IPS-NIHi11 (cell line): ENCODE data around the gene MPG.
"Not testable (repeated sequence)": the region's sequence is repeated elsewhere in the genome, so short reads cannot be mapped to it uniquely, and the experiment has no call there.

Source experiments
- DNase-seq: peaks from one replicate; pipeline ENCODE4 v3.0.0; 2012; ENCODE audit warnings: mixed read lengths, low spot score

The MPG gene

GRCh38 chr16:77807-78443, at the start of gene MPG:
MPG (plus strand) TSS chr16:78225; CDS start chr16:78310, 85 bp downstream.
- peak; percentile 98 for DNase-seq

- DNase-seq, result not testable (repeated sequence)
These were observed 47.4 kb upstream of the MPG start for GRCh38 chr16:30627-31026.

GRCh38 chr16:33154-33876, 44.7 kb upstream of the MPG start:
- not testable (repeated sequence) for DNase-seq

DNA sequence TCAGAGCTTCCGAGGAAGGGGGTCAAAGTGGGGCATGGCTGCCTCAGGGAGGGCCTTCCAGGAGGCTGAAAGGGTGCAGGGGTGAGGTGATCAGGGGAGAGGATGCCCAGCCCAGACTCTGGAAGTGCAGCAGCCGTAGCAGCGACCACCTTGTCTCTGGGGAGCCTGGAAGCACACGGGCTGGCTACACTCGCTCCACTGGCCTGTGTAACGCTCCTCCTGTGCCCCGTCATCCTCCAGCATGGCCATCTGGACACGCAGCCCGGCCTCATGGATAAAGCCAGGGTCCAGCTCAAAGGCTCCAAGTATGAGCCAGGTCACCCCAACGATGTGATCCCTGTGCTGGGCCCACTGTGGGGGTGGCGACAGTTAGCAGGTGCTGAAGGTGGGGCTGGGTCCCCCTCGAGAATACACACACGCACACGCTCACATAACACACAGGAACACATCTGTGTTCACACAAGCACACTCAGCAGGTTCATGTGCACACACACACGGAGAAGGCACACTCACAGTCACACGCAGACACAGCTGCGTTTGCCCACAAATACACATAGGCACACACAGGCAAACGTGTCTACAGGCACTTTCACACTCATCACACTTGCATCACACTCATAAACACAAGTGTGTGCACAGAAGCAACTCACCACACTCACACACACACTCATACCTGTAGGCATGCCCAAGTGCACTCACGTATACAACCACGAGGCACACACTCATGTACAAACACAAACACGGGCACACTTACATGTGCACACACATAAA, 44.0 kb upstream of the MPG start:
- DNase-seq, result no peak

DNA sequence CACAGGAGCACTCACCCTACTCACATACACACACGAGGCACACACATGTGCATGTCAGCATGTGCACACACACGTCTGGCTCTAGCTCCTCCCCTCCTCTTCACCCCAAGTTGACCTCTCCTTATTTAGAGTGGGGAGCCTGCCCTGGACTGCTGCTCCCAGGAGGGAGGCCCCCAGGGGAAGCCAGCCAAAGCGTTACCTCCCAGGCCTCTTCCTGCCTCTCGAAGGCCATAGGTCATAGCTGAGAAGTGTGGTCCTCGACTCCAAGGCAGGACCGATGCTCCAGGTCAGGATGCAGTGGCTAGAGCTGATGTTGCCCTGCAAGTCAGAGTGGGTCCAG, 43.4 kb upstream of the MPG start:
- no peak for DNase-seq

- DNase-seq, result no peak
These were observed 42.9 kb upstream of the MPG start for GRCh38 chr16:35011-35677.

- no peak for DNase-seq
These were observed 42.2 kb upstream of the MPG start for GRCh38 chr16:35678-36305.

- DNase-seq, result no peak
These were observed 41.6 kb upstream of the MPG start for GRCh38 chr16:36336-36984.

GRCh38 chr16:37511-37910, 40.5 kb upstream of the MPG start:
- DNase-seq, result no peak

DNA sequence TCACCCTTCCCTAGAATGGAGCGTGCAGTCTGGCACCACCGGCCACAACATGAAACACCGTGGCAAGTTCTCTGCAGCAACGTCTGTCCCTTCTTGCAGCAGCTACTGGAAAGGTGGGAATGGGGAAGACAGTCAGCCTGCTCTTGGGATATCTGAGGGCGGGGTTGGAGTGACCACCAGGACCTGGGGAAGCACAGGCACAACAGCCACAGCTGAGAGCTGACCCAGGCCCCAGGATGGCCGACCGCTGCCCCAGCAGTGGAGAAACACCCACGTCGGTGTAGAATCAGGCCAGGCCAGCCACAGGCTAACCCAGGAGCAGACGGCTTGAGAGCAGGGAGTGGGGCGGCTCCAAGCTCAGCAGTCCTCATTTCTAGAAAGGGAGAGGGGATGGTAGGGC, 39.8 kb upstream of the MPG start:
- not testable (repeated sequence) for DNase-seq

DNA sequence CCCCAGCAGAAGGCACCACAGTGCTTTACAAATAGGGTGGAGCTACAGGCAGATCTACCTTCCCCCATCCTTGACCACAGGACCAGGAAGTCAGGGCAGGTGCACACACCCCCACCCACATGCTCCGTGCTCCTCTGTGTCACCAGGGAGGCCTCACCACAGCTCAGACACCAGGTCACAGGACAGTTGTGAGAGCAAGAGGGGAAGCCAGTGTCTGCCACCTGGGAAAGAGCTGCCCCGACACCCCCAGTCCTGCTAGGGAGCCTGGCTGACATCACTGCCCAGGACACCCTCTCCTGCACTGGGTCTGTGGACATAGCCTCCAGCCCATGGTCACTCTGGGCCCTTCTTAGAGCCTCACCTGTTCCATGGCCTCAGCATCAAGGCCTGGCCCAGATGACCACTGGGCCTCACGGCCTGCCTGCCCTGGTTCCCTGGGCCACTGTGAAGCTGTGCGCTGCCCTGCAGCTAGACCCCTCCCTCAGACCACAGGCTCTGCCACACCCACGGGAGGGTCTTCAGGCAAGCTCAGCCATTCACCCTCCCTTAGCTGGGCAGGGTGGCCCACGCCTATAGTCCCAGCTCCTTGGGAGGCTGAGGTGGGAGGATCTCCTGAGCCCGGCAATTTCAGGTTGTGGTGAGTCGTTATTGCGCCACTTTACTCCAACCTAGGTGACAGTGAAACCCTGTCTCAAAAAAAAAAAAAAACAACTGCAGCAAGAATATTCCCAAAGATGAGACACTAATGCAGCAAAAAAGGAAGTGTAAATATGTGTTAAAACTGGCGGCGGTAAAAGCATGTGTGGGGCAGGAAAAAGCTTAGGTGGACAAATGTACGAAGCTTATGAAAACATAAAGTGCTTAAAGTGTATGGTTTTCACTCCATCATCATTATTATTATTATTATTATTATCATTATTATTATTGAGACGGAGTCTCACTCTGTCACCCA, 38.8 kb upstream of the MPG start:
- DNase-seq, result no peak

DNA sequence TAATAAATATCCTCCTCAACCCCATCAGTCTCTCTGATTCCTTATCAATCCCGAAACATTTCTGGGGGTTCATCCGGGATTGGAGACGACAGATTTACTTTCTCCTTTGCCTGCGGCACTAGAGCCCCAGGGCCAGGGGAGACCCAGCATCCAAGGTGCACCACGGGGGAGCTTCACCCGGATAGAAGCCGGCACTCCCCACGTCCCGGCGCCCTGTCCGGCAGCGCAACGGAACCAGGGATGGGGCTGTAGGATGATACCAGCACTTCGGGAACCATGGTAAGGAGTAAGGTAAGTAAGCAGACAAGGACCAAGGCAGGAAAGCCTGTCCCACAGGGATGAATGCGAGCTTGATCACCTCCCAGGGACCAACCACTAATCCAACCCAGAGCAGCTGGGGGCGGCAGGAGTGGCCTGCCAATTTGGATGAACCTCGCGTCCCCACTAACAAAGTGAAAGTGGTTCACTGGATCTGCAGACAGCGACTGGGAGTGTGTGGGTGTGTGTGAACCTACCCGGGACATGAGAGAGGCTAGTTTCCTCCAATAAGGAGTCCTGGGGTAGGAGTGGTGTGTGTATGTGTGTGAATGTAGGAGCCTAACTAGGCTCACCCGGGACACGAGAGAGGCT, 36.5 kb upstream of the MPG start:
- no peak for DNase-seq

GRCh38 chr16:42069-42457, 36.0 kb upstream of the MPG start:
- no peak for DNase-seq

GRCh38 chr16:42691-43090, 35.3 kb upstream of the MPG start:
- DNase-seq, result no peak

DNA sequence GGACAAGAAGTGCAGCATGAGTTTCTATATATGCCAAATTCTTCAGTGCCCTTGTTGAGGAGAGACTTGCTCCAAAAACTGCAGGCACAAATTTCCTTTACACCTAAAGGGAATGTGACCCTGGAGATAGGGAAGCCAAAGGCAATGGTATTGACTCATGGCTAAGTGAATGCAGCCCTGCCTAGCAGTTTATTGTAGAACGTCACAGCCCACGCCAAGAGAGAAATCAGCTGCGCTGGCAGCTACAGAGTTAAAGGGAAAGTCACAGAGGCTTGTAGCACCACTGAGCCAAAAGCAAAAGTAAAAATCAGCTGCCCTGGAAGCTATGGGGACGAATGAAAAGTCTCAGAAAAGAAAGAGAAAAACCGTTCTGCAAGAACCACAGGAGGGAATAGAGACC, 34.7 kb upstream of the MPG start:
- DNase-seq, result no peak

- no peak for DNase-seq
These were observed 33.4 kb upstream of the MPG start for GRCh38 chr16:44655-45054.

DNA sequence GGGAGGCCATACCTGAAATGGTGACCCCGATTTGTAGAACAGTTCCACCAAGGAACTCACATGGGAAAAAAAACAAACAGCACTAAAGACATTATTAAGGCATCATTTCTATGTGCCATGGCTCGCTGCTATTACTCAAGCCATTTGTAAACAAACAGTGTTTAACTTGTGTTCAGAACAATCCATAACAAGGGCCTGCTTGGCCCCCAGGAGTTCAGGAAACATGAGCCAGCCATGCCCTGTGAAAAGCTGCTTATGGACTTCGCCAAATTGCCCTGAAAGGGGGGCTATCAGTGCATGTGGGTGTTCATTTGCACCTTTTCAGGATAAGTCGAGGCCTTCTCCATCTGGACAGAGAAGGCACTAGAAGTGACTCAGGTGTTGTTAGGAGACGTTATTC, 32.6 kb upstream of the MPG start:
- DNase-seq, result no peak

DNA sequence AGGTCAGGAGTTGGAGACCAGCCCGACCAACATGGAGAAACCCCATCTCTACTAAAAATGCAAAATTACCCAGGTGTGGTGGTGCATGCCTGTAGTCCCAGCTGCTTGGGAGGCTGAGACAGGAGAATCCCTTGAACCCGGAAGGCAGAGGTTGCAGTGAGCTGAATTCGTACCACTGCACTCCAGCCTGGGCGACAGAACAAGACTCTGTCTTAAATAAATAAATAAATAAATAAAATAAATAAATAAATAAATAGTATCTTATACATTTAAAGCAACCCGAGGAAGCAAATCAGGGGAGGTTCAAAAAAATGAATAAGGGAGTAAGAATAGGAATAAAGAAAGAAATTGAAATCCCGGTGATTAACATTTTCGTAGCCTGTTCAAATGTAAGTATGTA, 31.5 kb upstream of the MPG start:
- DNase-seq, result not testable (repeated sequence)

- DNase-seq, result no peak
These were observed 30.8 kb upstream of the MPG start for GRCh38 chr16:47234-47633.
